Measurements from ENCODE around the gene MARCOL.

DNA sequence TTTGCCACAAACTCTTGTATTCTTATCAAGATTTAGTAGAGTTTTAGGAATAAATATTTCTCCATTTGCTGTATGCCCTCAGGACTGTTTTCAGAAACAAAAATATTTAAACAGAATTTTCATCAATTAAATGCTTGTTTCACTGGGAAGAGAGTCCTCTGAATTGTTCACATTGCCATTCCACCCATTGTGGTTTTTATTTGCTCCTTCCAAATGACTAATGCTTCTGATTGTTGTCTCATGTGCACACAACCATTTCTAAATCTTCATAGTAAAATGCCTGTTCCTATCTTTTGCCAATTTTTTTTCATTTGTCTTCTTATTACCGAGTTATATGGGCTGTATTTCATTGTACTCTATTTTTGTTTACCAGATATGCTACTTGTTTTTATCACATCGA, 10.6 kb downstream of the MARCOL start:
- TF ChIP-seq, protein P1, sequence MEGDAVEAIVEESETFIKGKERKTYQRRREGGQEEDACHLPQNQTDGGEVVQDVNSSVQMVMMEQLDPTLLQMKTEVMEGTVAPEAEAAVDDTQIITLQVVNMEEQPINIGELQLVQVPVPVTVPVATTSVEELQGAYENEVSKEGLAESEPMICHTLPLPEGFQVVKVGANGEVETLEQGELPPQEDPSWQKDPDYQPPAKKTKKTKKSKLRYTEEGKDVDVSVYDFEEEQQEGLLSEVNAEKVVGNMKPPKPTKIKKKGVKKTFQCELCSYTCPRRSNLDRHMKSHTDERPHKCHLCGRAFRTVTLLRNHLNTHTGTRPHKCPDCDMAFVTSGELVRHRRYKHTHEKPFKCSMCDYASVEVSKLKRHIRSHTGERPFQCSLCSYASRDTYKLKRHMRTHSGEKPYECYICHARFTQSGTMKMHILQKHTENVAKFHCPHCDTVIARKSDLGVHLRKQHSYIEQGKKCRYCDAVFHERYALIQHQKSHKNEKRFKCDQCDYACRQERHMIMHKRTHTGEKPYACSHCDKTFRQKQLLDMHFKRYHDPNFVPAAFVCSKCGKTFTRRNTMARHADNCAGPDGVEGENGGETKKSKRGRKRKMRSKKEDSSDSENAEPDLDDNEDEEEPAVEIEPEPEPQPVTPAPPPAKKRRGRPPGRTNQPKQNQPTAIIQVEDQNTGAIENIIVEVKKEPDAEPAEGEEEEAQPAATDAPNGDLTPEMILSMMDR (IDR thresholded peaks at IDR 0.05): no peak
- no peak for TF ChIP-seq ZFX (IDR thresholded peaks at IDR 0.05; ENCODE audit: borderline replicate concordance)

Data from 22Rv1 (cell line).